HCT116 (cell line): ENCODE data around the gene PNPLA6. TPM values are rescaled to one million over a fixed set of nuclear protein-coding genes. Genes with fewer than 3 reads are reported as not detected.

Source experiments
- ATAC-seq: fragments of 200-7000 bp; cut with Tn5 transposase; 2 replicates; pipeline ENCODE4 v1.9.1; 2020; ENCODE audit warnings: mild to moderate bottlenecking, moderate library complexity
- BruUV-seq: library from RNA; stranded (reverse); fragments of 400-500 nt; replicated peaks from 2 replicates; lab custom pipeline; 2021; lab: Mats Ljungman, UMichigan
- CTCF ChIA-PET: fragments of 300-600 bp; sonication (Branson Sonifier 250); formaldehyde crosslinking; loops from one replicate; lab custom pipeline; 2021; ENCODE audit warnings: antibody characterized with exemption; lab: Charles Lee
- POLR2A ChIA-PET: fragments of 300-600, 350-600 bp; sonication (Branson Sonifier 250); formaldehyde crosslinking; loops from one replicate; lab custom pipeline; 2021; ENCODE audit warnings: antibody characterized with exemption; lab: Charles Lee
- RAD21 ChIA-PET, 2 experiments: fragments of 300-600 bp; sonication (Branson Sonifier 250); formaldehyde crosslinking; loops; one replicate each; lab custom pipeline; 2023; ENCODE audit warnings: low total read pairs in 2 of 2; ENCODE audit not compliant: uncharacterized antibody in 2 of 2, unreplicated experiment in 2 of 2, low non-redundant PET in 1 of 2; lab: Charles Lee
- DNase-seq: peaks from one replicate; pipeline ENCODE4 v3.0.0-alpha.2; 2010; ENCODE audit warnings: low read depth, low spot score
- H2AFZ ChIP-seq: fragments of 200-600 bp; shearing (Covaris generic), sonication (generic); 2 replicates; pipeline ENCODE4 v1.6.1; 2017; ENCODE audit warnings: low read depth, mixed run types, mixed read lengths, antibody characterized with exemption, low read length; ENCODE audit not compliant: poor library complexity, severe bottlenecking
- H3K27ac ChIP-seq: 2 replicates; pipeline ENCODE4 v1.5.1; 2012; ENCODE audit warnings: low read depth, low read length
- H3K27me3 ChIP-seq: fragments of 200-600 bp; sonication (generic); 2 replicates; pipeline ENCODE4 v1.6.1; 2016; ENCODE audit warnings: mixed run types, low read length, mixed read lengths; ENCODE audit not compliant: insufficient read depth
- H3K36me3 ChIP-seq, 2 experiments: fragments of 200-500 bp in 1 of 2; fragments of 200-600 bp in 1 of 2; sonication (Bioruptor generic) in 1 of 2; sonication (generic) in 1 of 2; 2 replicates each; pipeline versions ENCODE4 v1.5.1 to v1.6.1; 2014 to 2016; ENCODE audit warnings: low read length in 2 of 2, inconsistent platforms in 1 of 2, mixed read lengths in 1 of 2, mixed run types in 1 of 2; ENCODE audit not compliant: insufficient read depth in 2 of 2, control insufficient read depth in 1 of 2
- H3K4me1 ChIP-seq, 2 experiments: fragments of 200-600 bp in 1 of 2; sonication (generic) in 1 of 2; 2 replicates each; pipeline versions ENCODE4 v1.5.1 to v1.6.1; 2012 to 2017; ENCODE audit warnings: low read length in 2 of 2, inconsistent platforms in 1 of 2, mild to moderate bottlenecking in 1 of 2, mixed read lengths in 1 of 2, mixed run types in 1 of 2, moderate library complexity in 1 of 2; ENCODE audit not compliant: insufficient read depth in 2 of 2, control insufficient read depth in 1 of 2
- H3K4me2 ChIP-seq: fragments of 200-600 bp; sonication (generic); 2 replicates; pipeline ENCODE4 v1.6.1; 2017; ENCODE audit warnings: mixed run types, low read length, mixed read lengths
- H3K4me3 ChIP-seq, 2 experiments: fragments of 200-600 bp in 1 of 2; sonication (generic) in 1 of 2; replicated peaks in 1 of 2; 2 replicates each; pipeline ENCODE4 v1.5.1; 2011 to 2016; ENCODE audit warnings: low read length in 2 of 2, control low read depth in 1 of 2, low read depth in 1 of 2, mild to moderate bottlenecking in 1 of 2, mixed read lengths in 1 of 2, mixed run types in 1 of 2
- H3K79me2 ChIP-seq: fragments of 200-600 bp; sonication (generic); 2 replicates; pipeline ENCODE4 v1.6.1; 2017; ENCODE audit warnings: mild to moderate bottlenecking, mixed run types, low read length, moderate library complexity, mixed read lengths; ENCODE audit not compliant: insufficient read depth
- H3K9ac ChIP-seq: fragments of 200-600 bp; sonication (generic); 2 replicates; pipeline ENCODE4 v1.6.1; 2016; ENCODE audit warnings: low read length, mixed read lengths
- H3K9me2 ChIP-seq: fragments of 200-600 bp; sonication (generic), shearing (Covaris generic); 2 replicates; pipeline ENCODE4 v1.6.1; 2017; ENCODE audit warnings: mixed run types, mild to moderate bottlenecking, moderate library complexity; ENCODE audit not compliant: insufficient read depth
- H3K9me3 ChIP-seq, 2 experiments: fragments of 200-500 bp in 1 of 2; fragments of 200-600 bp in 1 of 2; sonication (Bioruptor generic) in 1 of 2; sonication (generic) in 1 of 2; 2 replicates each; pipeline ENCODE4 v1.6.1; 2014 to 2017; ENCODE audit warnings: low read length in 2 of 2, mixed read lengths in 2 of 2, inconsistent platforms in 1 of 2, low read depth in 1 of 2, mild to moderate bottlenecking in 1 of 2, mixed run types in 1 of 2, moderate library complexity in 1 of 2; ENCODE audit not compliant: control insufficient read depth in 1 of 2, insufficient read depth in 1 of 2
- H4K20me1 ChIP-seq: fragments of 200-600 bp; sonication (generic), shearing (Covaris generic); 2 replicates; pipeline ENCODE4 v1.6.1; 2017; ENCODE audit warnings: mixed run types, mild to moderate bottlenecking, moderate library complexity; ENCODE audit not compliant: insufficient read depth
- ATF3 ChIP-seq: IDR thresholded peaks from 2 replicates; pipeline ENCODE4 v1.6.1; 2012
- CEBPB ChIP-seq: IDR thresholded peaks from 2 replicates; pipeline ENCODE4 v1.6.1; 2012; ENCODE audit warnings: low read depth
- ELF1 ChIP-seq: IDR thresholded peaks from 2 replicates; pipeline ENCODE4 v1.6.1; 2012; ENCODE audit warnings: low read depth, borderline replicate concordance
- EZH2 ChIP-seq: fragments of 200-600 bp; sonication (generic); IDR thresholded peaks from 2 replicates; pipeline ENCODE4 v1.6.1; 2017; ENCODE audit warnings: antibody characterized with exemption, mixed run types
- EZH2phosphoT487 ChIP-seq: fragments of 200-600 bp; IDR thresholded peaks from 2 replicates; pipeline ENCODE4 v1.6.1; 2018; ENCODE audit warnings: antibody characterized with exemption, borderline replicate concordance
- FOSL1 ChIP-seq: IDR thresholded peaks from 2 replicates; pipeline ENCODE4 v1.6.1; 2012; ENCODE audit warnings: low read depth
- MAX ChIP-seq: IDR thresholded peaks from 2 replicates; pipeline ENCODE4 v1.6.1; 2012
- POLR2A ChIP-seq: IDR thresholded peaks from 2 replicates; pipeline ENCODE4 v1.7.0; 2011; ENCODE audit warnings: borderline replicate concordance; ENCODE audit not compliant: insufficient read depth, insufficient read length; ENCODE audit errors: extremely low read depth
- POLR2AphosphoS5 ChIP-seq: IDR thresholded peaks from 2 replicates; pipeline ENCODE4 v1.6.1; 2011; ENCODE audit warnings: mild to moderate bottlenecking, low read depth, low read length, moderate library complexity
- RAD21 ChIP-seq: IDR thresholded peaks from 2 replicates; pipeline ENCODE4 v1.6.1; 2012; ENCODE audit warnings: low read depth, mild to moderate bottlenecking
- SIN3A ChIP-seq: IDR thresholded peaks from 2 replicates; pipeline ENCODE4 v1.6.1; 2012; ENCODE audit warnings: low read depth
- SP1 ChIP-seq: IDR thresholded peaks from 2 replicates; pipeline ENCODE4 v1.6.1; 2012; ENCODE audit warnings: low read depth
- SRF ChIP-seq: IDR thresholded peaks from 2 replicates; pipeline ENCODE4 v1.6.1; 2012; ENCODE audit warnings: low read depth
- YY1 ChIP-seq: IDR thresholded peaks from 2 replicates; pipeline ENCODE4 v1.6.1; 2011; ENCODE audit warnings: low read length, low read depth, moderate library complexity, mild to moderate bottlenecking; ENCODE audit not compliant: insufficient replicate concordance; ENCODE audit errors: extremely low read depth
- ZFX ChIP-seq: fragments of 450-650 bp; IDR thresholded peaks from 2 replicates; pipeline ENCODE4 v1.6.1; 2017
- ZNF274 ChIP-seq: fragments of 200-500 bp; sonication (Bioruptor generic); IDR thresholded peaks from 2 replicates; pipeline ENCODE4 v1.6.1; 2014; ENCODE audit warnings: mild to moderate bottlenecking, low read depth, low read length, inconsistent platforms
- intact Hi-C: fragments of 100-400 bp; cut with micrococcal nuclease; formaldehyde crosslinking; loops from 2 replicates; pipeline ENCODE4 v1.10.0; 2022
- total RNA-seq: library from RNA; stranded (reverse); gene quantifications from one replicate; pipeline ENCODE4 v1.2.1, GENCODE V29; 2021; ENCODE audit not compliant: unreplicated experiment
- TF ChIP-seq, protein P1 (sequence below), 3 experiments: fragments of 200-600 bp in 1 of 3; sonication (generic) in 1 of 3; IDR thresholded peaks in 2 of 3; conservative IDR thresholded peaks in 1 of 3; 2 replicates each; pipeline ENCODE4 v1.5.1; 2012 to 2017; ENCODE audit warnings: low read depth in 2 of 3, low read length in 2 of 3, antibody characterized with exemption in 1 of 3, borderline replicate concordance in 1 of 3, control low read depth in 1 of 3, mild to moderate bottlenecking in 1 of 3, mixed read lengths in 1 of 3, mixed run types in 1 of 3, moderate library complexity in 1 of 3; ENCODE audit not compliant: insufficient read depth in 1 of 3
- TF ChIP-seq, protein P2 (sequence below): IDR thresholded peaks from 2 replicates; pipeline ENCODE4 v1.6.1; 2012; ENCODE audit warnings: low read depth

PNPLA6 gene
- total RNA-seq, 1 experiment from 2014 or later: 159 TPM

GRCh38 chr19:7545904-7546303 lies 10.4 kb downstream of the PNPLA6 start:
- H3K9ac ChIP-seq: no peak overlapping the region
- H3K4me3 ChIP-seq: no peak overlapping the region
- H3K4me1 ChIP-seq: peaks cover 0 to 8% of the 10 kb centered on the region in 2 experiments; a peak in 3 of 4 replicates
- H4K20me1 ChIP-seq: no peaks in the 10 kb centered on the region
- H3K4me2 ChIP-seq: no peak overlapping the region
- TF ChIP-seq RAD21: no peak
- TF ChIP-seq EZH2phosphoT487: no peak
- no peak for TF ChIP-seq CEBPB
- TF ChIP-seq ZNF274: no peak
- no peak for TF ChIP-seq MAX
- TF ChIP-seq SRF: no peak
- no peak for TF ChIP-seq EZH2
- TF ChIP-seq SP1: no peak
- no peak for TF ChIP-seq ELF1
- no peak for TF ChIP-seq POLR2A
- no peak for TF ChIP-seq ATF3
- TF ChIP-seq SIN3A: no peak
- no peak for TF ChIP-seq YY1
- no peak for TF ChIP-seq ZFX
- TF ChIP-seq POLR2AphosphoS5: no peak
- TF ChIP-seq, protein P1, sequence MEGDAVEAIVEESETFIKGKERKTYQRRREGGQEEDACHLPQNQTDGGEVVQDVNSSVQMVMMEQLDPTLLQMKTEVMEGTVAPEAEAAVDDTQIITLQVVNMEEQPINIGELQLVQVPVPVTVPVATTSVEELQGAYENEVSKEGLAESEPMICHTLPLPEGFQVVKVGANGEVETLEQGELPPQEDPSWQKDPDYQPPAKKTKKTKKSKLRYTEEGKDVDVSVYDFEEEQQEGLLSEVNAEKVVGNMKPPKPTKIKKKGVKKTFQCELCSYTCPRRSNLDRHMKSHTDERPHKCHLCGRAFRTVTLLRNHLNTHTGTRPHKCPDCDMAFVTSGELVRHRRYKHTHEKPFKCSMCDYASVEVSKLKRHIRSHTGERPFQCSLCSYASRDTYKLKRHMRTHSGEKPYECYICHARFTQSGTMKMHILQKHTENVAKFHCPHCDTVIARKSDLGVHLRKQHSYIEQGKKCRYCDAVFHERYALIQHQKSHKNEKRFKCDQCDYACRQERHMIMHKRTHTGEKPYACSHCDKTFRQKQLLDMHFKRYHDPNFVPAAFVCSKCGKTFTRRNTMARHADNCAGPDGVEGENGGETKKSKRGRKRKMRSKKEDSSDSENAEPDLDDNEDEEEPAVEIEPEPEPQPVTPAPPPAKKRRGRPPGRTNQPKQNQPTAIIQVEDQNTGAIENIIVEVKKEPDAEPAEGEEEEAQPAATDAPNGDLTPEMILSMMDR (IDR thresholded peaks at IDR 0.05 in 2 of 3, conservative IDR thresholded peaks at IDR 0.05 in 1 of 3; ENCODE audit: borderline replicate concordance in 1 of 3, insufficient read depth in 1 of 3, low read depth in 2 of 3, low read length in 2 of 3): no peak
- TF ChIP-seq, protein P2, sequence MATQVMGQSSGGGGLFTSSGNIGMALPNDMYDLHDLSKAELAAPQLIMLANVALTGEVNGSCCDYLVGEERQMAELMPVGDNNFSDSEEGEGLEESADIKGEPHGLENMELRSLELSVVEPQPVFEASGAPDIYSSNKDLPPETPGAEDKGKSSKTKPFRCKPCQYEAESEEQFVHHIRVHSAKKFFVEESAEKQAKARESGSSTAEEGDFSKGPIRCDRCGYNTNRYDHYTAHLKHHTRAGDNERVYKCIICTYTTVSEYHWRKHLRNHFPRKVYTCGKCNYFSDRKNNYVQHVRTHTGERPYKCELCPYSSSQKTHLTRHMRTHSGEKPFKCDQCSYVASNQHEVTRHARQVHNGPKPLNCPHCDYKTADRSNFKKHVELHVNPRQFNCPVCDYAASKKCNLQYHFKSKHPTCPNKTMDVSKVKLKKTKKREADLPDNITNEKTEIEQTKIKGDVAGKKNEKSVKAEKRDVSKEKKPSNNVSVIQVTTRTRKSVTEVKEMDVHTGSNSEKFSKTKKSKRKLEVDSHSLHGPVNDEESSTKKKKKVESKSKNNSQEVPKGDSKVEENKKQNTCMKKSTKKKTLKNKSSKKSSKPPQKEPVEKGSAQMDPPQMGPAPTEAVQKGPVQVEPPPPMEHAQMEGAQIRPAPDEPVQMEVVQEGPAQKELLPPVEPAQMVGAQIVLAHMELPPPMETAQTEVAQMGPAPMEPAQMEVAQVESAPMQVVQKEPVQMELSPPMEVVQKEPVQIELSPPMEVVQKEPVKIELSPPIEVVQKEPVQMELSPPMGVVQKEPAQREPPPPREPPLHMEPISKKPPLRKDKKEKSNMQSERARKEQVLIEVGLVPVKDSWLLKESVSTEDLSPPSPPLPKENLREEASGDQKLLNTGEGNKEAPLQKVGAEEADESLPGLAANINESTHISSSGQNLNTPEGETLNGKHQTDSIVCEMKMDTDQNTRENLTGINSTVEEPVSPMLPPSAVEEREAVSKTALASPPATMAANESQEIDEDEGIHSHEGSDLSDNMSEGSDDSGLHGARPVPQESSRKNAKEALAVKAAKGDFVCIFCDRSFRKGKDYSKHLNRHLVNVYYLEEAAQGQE: no peak
- no peak for TF ChIP-seq FOSL1
- TF ChIP-seq, all 23 proteins: peak for 0
- Histone ChIP-seq H3K9me3 (no peaks in the 10 kb centered on the region), H2AFZ (no peak overlapping the region), H3K36me3 (peaks cover 2 to 20% of the 10 kb centered on the region in 2 experiments; a peak in 3 of 4 replicates), H3K9me2 (no peaks in the 10 kb centered on the region), H3K27ac (no peak overlapping the region), H3K27me3 (no peaks in the 10 kb centered on the region), H3K79me2 (no peaks in the 10 kb centered on the region)
- ChIA-PET RAD21 (no interaction called here), CTCF (no interaction called here), POLR2A (no interaction called here)
- DNase-seq: no peak
- intact Hi-C loops: no loop called here
- ATAC-seq: no peak
- no TSS peak for BruUV-seq
